Right renal pelvis (tissue), 4 donors: ENCODE results near the gene AOPEP. TPM values are rescaled to one million over a fixed set of nuclear protein-coding genes. Genes with fewer than 3 reads are reported as not detected.
"Not testable (repeated sequence)": the region's sequence is repeated elsewhere in the genome, so short reads cannot be mapped to it uniquely, and the experiment has no call there.

Experiments used
- DNase-seq, 4 donors: peaks; one replicate each; pipeline ENCODE4 v3.0.0-alpha.2; 2013; ENCODE audit warnings: low read depth in 4 of 4, low spot score in 3 of 4, missing footprints in 1 of 4
- polyA plus RNA-seq, 4 donors: library from polyadenylated mRNA; unstranded; fragments of 120-200 nt; gene quantifications; one replicate each; pipeline ENCODE4 v1.2.1, GENCODE V29; 2013; ENCODE audit not compliant: insufficient read length in 4 of 4

The AOPEP gene
- polyA plus RNA-seq, 4 donors: 48.1 to 60.2 (median 52.1) TPM

DNA sequence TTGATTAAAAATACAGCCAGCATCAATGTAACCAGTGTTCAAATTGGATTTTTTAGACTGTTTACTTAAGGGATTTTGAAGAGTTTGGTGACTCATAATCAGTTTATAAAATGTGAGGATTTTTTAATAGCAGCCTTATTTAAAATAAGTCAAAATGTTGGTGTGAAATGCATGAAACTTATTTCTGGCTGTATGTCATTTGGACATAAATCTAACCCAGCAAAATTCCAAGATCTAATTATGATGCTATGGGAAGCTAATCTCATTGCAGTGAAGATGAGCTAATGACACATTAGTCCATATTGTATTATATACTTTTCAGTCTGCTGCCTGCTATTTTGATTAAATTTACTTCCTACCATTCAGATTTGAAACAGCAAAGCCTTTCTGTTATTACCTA lies 140.3 kb downstream of the AOPEP start:
- no peak for DNase-seq

DNA sequence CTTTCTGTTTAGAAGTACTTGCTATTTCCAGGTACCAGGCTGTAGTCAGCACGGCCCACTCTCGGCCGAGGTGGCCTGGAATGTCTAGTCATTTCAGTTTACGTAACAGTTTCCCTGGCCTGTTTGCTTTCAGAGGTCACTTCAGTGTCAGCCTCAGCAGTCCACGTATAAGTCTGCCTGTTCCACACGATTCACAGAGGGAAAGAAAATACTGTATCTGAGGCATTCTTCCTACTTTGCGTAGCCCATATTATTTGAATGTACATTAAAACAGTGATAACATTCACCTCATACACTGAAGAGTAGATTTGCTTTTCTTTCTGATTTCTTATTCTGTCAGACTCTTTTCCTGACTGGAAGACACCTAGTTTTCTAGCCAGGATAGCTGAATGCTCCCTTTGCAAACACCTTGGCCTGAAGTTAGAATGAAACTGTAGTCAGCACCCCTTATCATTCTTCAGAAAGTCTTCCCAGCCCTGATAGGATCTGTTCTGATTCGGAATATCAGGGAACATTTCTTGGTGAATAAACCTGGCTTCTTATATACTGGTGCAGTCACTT lies 140.9 kb downstream of the AOPEP start:
- no peak for DNase-seq

GRCh38 chr9:94867842-94868312 lies 141.4 kb downstream of the AOPEP start:
- DNase-seq: no peak

GRCh38 chr9:94868464-94868863 lies 142.0 kb downstream of the AOPEP start:
- no peak for DNase-seq

GRCh38 chr9:94869415-94869843 lies 142.9 kb downstream of the AOPEP start:
- no peak for DNase-seq

DNA sequence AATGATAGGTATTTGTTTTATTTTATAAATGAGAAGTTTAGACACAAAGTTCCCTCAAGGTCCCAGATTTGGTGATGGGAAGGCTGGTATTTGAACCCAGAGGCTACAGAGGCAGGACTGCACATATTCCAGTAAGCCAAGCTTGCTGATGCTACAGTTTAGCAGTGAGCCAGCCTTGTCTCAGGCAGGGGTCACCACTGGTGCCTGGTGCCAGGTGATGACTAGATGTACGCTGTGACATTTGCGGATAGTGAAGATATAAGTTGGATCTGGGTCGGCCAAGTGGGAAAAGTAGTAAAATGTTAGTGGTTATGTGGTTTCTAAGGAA lies 143.9 kb downstream of the AOPEP start:
- no peak for DNase-seq

DNA sequence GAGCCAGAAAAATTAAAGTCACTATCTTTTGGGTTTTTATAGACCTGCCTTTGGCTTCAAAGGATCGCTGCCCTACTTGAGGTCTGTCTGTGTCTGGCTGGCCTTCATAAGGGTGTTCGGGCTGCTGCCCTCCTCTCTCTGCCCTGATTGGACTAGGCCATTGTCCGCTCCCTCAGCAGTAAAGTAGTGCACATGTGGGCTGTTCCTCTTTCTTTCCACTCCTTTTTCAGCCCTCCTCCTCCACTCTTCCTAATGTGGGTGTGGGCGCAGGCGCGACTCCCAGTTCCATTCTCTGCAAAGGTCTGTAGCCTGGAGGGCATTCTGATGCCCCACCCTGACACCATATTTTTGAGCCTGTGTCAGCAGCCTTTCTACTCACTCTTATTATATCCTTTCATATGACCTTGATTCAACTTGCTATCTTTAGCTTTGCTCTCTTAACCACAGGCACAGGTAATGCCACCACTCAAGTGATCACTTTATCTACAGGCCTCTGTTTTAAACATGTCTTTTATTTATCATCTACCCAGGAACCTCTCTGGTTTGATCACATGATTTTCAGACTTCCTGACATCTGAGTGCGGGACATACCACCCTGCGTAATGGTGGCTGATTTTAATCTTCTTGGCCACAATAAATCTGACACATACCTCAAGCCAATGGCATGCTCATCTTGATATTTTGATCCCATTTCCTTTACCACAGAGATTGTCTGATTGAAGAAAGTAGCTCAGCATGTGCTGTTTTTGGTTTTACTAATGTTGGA lies 144.5 kb downstream of the AOPEP start:
- no peak for DNase-seq

DNA sequence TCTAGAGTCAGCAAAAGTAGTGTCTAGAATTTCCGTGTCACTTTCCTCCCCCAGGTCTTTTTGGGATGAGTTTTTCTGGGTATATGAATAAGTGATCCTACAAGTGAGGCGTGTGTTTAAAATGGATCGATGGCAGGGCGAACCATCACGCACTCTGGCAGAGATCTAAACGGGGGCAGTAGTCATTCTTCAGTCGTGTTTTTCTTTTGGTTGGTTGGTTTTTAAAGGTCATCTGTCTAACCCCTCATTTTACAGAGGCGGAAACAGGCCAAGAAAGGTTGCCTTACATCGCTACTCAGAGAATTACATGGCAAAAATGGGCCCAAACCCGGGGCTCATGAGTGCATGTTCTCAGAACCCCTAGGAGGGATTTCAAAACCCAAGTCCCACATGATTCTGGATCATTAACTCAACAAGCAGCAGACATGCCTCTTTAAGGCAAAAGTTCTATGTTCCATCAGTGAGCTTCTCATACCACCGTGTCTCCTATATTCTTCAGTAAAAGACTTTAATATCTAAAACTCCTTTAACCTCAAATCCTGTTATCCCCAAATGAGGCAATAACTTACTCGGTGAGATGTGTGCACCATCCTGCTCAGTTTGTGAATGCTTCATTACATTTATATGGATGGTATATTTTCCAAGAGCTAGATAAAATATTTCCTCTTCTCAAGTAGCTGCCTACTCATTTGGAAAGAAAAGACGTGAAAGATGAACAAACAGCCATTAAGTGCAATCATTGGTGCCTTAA lies 145.8 kb downstream of the AOPEP start:
- no peak for DNase-seq

- no peak for DNase-seq
These were observed 146.5 kb downstream of the AOPEP start for GRCh38 chr9:94872891-94873511.

DNA sequence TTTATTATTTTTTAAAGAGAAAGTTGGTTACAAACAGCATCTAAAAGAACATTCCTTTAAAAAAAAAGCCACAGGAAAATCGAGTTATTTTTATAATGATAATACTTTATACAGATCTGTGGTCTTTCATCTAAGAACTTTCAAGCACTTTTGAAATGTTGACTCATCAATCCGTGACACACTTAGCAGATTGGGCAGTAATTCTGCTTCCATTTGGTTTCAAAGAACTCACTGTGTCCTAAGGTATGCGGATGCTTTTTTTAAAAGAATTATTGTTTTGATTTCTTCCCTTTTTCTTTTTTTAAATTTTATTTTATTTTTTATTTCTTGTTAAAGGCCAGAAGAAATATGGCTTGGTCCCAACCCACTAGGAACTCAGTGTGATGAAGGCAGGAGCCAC lies 147.8 kb downstream of the AOPEP start:
- no peak for DNase-seq

- DNase-seq: no peak
These were observed 149.0 kb downstream of the AOPEP start for GRCh38 chr9:94875300-94876020.

DNA sequence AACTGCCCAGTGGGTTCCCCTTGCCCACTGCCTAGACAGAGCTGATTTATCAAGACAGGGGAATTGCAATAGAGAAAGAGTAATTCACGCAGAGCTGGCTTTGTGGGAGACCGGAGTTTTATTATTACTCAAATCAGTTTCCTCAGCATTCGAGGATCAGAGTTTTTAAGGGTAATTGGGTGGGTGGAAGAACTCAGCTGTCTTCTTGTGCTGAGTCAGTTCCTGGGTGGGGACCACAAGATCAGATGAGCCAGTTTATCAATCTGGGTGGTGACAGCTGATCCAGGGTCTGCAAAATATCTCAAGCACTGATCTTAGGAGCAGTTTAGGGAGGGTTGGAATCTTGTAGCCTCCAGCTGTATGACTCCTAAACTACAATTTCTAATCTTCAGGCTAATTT lies 152.3 kb downstream of the AOPEP start:
- DNase-seq: not testable (repeated sequence)

DNA sequence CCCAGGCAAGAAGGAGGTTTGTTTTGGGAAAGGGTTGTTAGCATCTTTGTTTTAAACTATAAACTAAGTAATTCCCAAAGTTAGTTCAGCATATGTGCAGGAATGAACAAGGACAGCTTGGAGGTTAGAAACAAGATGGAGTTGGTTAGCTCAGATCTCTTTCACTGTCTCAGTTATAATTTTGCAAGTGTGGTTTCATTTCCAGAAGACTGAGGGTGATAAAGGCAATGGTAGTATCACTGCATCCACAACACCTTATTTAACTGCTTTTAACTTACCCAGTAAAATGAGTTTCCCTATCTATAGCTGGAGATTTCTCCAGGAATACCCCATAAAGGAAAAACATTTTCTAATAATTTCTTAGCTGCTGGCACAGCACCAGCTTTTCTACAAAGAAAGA lies 152.7 kb downstream of the AOPEP start:
- DNase-seq: no peak

DNA sequence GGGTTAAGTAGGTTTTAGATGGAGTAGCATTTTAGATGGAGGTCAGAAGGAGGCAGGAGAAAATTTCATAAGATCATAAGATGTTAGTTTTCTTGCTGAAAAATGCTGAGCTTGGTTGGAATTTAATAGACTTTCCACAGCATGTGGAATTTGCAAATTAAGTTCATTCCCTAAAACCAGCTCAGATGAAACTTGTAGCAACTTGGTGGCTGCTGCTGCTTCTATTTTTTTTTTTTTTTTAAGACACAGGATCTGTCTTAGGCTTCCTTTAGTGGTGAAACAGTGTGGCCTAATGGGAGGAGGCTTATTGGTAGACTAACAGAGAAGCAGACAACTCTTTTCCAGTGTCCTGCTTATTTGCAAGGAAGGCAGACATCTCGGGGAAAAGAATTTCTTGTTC lies 154.5 kb downstream of the AOPEP start:
- DNase-seq: no peak

GRCh38 chr9:94881454-94881853 lies 155.0 kb downstream of the AOPEP start:
- no peak for DNase-seq

DNA sequence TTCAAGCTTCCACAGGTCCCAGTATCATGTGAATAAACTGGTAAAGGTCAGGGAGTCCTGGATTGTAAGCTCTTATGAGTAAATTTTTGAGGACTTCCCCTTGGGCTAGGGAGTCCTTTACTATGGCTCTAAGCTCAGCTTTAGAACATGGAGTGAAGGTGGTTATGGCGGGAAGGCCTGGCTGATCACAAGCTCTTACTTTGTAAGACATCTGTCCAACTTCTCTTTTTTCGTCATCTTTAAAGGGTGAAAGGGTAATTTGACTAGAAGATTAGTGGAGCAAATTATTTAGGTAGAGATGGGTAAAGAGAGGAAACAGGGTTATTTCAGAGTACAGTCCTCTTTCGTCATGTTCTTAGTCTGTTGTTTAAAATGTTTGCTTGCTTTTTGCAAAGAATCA lies 155.4 kb downstream of the AOPEP start:
- no peak for DNase-seq

- DNase-seq: no peak
These were observed 156.6 kb downstream of the AOPEP start for GRCh38 chr9:94882966-94883641.

DNA sequence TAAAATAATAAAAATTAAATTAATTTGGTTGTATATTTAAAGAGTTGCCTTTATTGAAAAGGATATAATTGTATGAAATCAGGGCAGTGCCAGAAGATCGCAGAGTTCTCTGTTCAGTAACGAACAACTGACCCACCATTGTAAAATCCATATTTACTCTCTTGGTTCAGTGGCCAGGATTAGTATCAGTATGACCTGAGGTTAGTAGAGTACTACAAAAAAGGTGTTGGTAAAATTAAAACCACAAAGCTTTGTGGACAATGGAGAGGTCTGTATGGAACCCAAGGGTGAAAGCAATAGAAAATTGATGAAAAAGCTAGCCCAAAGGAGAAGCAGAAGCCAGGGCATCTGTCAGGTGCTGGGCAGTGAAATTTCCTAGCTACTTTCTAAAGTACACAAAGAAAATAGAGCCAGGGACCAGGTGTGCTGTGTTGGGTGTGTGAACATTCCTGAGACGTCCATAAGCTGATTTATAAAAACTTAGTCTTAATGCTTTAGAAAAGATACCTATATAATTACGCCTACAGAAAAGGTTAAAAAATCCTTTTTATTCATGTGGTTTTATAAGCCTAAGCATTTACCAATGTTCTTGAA lies 159.5 kb downstream of the AOPEP start:
- no peak for DNase-seq

GRCh38 chr9:94887721-94888120 lies 161.2 kb downstream of the AOPEP start:
- no peak for DNase-seq

- DNase-seq: no peak
These were observed 162.3 kb downstream of the AOPEP start for GRCh38 chr9:94888775-94889174.
